Mammary epithelial cell (primary cell): Measurements from ENCODE around the gene ADGRL3.

ENCODE experiments used
- CTCF ChIP-seq, 2 donors: IDR thresholded peaks in 1 of 2; conservative IDR thresholded peaks in 1 of 2; 2 replicates each; pipeline ENCODE4 v1.5.1; 2011 to 2012; ENCODE audit warnings: inconsistent platforms in 2 of 2, low read length in 2 of 2, mild to moderate bottlenecking in 2 of 2, control low read depth in 1 of 2, low read depth in 1 of 2; ENCODE audit not compliant: insufficient read depth in 1 of 2; ENCODE audit errors: extremely low read depth in 1 of 2
- EZH2 ChIP-seq: IDR thresholded peaks from 2 replicates; pipeline ENCODE4 v1.6.1; 2012; ENCODE audit warnings: low read length, inconsistent platforms, borderline replicate concordance

DNA sequence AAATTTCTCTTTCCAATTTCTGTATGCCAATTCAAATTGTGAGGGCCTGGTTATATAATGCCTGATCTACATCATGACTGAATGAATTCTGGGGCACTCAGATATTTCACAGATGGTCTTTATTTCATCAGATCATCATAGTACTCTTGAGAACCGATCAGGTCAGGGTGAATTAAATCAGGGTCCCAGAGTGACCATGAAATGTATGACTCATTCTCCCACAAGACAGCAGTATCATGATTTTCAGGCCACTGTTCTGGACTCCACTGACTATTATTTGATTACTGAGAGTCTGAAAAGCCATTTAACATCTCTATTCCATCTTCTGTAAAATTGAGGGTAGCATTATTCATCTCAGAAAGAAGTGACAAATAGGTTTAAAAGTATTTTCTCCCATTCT, 471.5 kb downstream of the ADGRL3 start:
- TF ChIP-seq CTCF (conservative IDR thresholded peaks at IDR 0.05 in 1 of 2, IDR thresholded peaks at IDR 0.05 in 1 of 2; ENCODE audit: extremely low read depth in 1 of 2, insufficient read depth in 1 of 2, low read depth in 1 of 2, low read length in 2 of 2), result no peak
- TF ChIP-seq EZH2, result no peak
